Activated naive CD8-positive, alpha-beta T cell treated with anti-CD3 and anti-CD28 coated beads, Interleukin-2, amount 50 U/mL, for 16 hours (primary cell): ENCODE data around the gene MARCHF9.
"Not testable (repeated sequence)": the region's sequence is repeated elsewhere in the genome, so short reads cannot be mapped to it uniquely, and the experiment has no call there.

Source experiments
- DNase-seq: peaks from one replicate; pipeline ENCODE4 v3.0.0-alpha.2; 2020; ENCODE audit warnings: low read depth, low spot score

MARCHF9 gene, protein sequence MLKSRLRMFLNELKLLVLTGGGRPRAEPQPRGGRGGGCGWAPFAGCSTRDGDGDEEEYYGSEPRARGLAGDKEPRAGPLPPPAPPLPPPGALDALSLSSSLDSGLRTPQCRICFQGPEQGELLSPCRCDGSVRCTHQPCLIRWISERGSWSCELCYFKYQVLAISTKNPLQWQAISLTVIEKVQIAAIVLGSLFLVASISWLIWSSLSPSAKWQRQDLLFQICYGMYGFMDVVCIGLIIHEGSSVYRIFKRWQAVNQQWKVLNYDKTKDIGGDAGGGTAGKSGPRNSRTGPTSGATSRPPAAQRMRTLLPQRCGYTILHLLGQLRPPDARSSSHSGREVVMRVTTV

DNA sequence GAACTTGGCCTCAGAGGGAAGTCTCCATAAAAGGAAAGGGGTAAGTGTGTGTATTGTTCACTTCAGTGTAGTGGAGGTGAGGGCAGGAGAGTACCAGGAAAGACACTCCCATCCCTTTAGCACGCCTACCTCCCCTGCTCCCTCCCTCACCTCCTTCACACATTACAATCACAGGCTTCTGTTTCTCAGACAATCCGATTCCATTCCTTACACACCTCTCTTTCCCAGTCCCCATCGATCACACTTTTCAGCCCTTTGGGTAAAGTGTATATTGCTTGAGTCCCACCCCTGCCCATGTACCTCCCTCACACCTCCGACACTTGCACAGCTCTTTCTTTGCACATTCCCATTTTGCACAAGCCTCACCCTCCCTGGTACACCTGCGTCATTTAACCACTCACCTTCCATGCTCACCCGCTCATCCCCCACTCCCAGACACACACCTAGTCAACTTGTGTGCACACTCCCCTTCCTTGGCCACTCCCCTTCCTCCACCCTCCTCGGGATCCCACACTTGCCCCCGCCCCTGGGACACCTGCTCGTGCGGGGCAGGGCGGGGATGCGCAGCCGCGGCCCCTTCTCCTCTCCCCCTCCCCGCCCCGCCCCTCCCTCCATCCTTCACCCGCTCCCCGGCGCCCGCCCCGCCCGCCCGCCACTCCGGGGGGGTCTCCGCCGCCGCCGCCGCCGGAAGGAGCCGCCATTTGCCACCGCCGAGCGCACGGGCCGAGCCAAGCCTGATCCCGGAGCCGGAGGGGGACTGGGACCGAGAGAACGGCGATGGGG, at the start of gene MARCHF9:
Gene MARCHF9, plus strand, starts transcription at position 693 of the 783 bp plus-strand sequence. CDS start 426 bp downstream, outside the sequence.
- peak; percentile 59 for DNase-seq

GRCh38 chr12:57707250-57707649, 47.7 kb upstream of the MARCHF9 start:
- no peak for DNase-seq

DNA sequence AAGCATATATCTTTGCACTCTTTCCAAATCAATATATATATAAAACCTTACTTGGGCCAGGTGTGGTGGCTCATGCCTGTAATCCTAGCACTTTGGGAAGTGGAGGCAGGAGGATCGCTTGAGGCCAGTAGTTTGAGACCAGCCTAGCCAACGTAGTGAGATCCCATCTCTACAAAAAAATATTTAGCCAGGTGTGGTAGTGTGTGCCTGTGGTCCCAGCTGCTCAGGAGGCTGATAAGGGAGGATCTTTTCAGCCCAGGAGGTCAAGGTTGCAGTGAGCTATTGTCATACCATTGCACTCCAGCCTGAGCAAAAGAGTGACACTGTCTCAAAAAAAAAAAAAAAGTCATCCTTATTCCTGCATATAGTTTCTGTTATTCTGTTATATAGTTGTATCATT, 46.6 kb upstream of the MARCHF9 start:
- no peak for DNase-seq

DNA sequence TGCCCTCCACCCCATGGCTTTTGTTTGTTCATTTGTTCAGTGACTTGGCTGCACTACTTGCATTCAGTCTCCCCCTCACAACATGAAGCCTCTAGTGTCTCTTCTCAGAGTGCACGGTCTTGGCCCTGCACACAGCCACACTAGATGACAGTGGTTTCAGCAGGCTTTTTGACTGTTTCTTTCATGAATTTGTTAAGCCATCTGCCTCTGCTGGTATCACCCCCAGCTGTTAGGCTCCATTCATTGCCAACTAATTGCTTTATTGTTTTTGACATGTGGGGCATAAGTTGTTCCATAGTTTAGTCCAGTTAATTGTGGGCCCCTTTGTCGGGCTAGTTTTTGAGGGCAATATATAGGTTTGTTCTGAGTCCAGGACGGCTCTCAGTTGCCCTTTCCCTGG, 42.2 kb upstream of the MARCHF9 start:
- DNase-seq = no peak

DNA sequence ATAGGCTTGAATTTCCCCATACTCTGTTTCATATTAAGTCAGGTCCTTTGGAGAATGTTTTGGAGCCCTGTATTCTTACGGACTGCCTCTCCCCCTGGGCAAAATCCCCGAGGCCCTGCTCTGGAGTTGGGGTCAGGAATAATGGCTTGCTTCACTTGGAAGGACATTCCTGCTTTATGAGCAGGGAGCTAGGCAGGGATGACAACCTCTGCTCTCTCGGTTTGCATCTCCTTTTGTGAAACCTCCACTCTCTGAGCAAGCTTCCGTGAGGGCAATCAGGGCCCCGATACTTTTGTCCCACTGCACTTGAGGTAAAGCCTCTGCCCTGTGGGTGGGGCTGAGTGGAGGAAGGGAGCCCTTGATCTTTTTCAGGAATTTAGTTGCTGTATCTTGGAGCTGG, 41.7 kb upstream of the MARCHF9 start:
- no peak for DNase-seq

DNA sequence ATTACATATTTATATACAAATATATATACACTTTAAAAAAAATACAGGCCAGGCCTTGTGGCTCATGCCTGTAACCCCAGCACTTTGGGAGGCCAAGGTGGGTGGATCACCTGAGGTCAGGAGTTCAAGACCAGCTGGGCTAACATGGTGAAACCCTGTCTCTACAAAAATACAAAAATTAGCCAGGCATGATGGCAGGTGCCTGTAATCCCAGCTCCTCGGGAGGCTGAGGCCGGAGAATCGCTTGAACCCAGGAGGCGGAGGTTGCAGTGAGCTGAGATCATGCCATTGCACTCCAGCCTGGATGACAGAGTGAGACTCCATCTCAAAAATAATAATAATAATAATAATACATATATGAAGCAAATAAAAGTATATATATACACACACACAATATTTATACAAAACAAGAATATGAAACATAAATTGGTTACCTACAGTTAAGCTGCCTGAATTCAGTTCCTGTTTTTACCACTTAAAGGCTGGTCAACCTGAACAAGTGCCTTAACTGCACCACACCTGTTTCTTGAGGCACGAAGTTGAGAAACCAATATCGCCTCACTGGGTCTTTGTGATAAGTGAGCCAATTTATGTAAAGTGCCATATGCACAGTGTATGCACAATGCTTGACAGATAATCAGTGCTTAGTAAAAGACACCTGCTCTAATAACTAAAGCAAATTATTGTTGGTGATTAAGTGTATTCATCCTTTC, 39.7 kb upstream of the MARCHF9 start:
- not testable (repeated sequence) for DNase-seq

GRCh38 chr12:57715786-57716185, 39.1 kb upstream of the MARCHF9 start:
- no peak for DNase-seq

GRCh38 chr12:57716305-57716704, 38.6 kb upstream of the MARCHF9 start:
- DNase-seq = no peak

DNA sequence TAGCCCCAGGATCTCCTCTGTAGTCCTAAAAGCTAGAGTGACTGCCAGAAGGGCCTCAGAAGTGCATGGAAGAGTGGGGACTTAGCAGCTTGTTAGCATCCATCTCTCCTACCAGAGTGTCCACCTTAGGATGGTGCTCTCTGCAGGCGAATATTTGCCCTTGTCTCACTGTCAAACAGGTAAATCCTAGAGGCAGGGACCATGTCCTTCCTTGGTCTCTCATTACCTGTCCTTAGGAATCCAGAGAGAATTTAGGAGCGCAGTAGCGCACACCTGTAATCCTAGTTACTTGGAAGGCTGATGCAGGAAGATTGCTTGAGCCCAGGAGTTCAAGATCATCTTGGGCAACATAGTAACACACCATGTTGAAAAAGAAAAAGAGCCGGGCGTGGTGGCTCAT, 37.8 kb upstream of the MARCHF9 start:
- DNase-seq = no peak

DNA sequence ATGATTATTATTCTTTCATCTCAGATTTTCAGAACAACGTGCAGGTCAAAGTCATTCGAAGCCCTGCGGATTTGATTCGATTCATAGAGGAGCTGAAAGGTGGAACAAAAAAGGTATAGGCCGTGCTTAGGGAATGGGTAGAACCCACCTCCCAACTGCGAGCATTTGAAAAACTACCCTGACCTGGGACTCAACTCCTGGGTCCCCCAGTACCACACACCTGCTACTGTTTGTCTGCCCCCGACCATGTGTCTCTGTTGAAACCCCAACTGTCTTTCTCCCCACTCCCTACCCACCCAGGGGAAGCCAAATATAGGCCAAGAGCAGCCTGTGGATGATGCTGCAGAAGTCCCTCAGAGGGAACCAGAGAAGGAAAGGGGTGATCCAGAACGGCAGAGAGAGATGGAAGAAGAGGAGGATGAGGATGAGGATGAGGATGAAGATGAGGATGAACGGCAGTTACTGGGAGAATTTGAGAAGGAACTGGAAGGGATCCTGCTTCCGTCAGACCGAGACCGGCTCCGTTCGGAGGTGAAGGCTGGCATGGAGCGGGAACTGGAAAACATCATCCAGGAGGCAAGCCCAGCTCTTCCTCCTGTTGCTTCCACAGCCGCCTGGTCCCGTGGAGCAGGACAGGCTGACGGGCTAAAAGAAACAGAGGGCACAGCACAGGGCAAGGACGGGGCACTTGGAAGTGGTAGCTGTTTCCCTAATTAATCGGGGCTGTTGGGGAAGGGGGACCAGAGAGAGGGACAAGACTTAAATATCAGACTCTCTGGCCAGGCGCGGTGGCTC, 36.9 kb upstream of the MARCHF9 start:
- DNase-seq = no peak

GRCh38 chr12:57718641-57719528, 36.0 kb upstream of the MARCHF9 start:
- no peak for DNase-seq

DNA sequence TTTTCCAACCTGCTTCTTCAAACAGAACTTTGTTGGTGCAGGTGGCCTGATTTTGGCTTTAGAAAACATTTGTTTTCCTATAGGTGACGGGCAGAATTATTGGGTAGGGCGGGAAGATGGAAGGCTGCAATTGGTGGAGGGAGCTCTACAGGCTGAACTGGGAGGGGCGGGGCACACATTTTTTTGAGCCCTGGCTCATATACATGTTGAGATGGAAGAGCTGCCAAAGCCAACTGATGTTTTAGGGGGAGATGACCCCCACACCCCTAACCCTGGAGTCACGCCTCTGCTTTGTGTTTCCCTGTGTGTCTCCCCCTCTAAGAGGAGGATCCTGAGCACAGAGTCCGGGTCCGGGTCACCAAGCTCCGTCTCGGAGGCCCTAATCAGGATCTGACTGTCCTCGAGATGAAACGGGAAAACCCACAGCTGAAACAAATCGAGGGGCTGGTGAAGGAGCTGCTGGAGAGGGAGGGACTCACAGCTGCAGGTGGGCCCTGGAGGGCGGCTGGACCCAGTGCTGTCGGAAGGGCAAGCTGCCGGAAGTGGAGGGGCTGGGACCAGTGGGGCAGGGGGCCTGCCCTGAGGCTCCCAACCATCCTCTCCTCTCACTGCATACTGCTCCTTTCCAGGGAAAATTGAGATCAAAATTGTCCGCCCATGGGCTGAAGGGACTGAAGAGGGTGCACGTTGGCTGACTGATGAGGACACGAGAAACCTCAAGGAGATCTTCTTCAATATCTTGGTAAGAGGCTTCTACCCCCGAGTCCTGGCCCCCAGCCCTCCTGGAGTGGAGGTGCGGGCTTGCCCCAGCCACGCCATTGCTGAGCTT, 34.9 kb upstream of the MARCHF9 start:
- no peak for DNase-seq

- DNase-seq = no peak
Measured at GRCh38 chr12:57720606-57721595, 34.0 kb upstream of the MARCHF9 start.

GRCh38 chr12:57721846-57722608, 32.9 kb upstream of the MARCHF9 start:
- DNase-seq = not testable (repeated sequence)

DNA sequence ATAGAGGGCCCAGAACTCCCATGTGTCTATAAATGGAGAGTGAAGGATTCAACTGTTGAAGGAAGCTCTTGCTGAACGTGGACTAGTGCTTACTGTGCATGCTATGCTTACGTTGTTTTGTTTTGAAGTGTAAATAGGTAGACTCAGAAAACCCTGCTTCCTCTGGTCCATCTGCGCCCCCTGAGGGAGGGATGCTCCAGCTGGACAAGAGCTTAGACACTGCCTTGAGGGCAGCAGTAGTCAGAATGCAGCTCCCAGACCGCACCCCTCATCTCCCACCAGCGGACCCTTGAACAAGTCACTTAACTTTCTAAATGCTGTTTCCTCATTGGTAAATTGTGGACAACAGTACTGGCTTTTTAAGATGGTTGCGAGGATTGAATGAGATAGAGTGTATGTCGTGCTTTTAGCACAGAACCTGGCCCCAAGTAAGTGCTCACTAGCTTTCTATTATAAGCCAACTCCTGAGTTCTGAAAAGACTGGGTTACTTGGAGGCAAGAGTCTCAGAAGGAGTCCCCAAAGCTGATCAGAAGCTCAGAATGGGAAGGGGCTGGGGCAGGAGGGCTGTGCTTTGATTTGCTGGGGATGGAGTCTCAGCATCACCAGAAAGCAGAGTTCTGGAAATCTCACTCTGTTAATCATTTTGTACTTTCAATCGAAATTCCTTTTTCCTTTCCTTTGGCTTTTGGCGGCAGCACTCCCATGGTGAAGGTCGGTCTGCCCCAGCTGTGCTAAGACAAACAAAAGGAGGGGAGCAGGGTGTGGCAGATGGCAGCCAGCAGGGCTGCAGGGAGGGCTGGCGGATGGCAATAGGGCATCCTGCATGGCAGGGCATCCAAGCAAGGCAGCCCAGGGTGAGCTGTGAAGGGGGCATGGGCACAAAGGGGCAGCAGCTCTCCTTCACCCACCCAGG, 31.9 kb upstream of the MARCHF9 start:
- DNase-seq = no peak

DNA sequence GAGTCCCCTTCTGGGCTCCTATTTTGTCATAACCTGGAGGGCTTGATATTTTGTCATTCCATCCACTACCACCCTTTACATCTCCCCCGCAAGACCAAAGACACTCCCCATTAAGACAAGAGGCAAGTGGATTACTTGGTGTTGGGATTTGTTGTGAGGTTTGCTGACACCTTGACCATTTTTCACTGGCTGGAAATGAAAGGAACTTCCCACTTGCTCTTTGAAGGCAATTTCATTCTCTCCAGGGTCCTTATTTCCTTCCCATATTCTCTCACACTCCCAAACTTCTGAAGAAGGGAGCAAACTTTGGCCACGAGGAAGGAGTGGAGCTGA, 31.3 kb upstream of the MARCHF9 start:
- no peak for DNase-seq
